CD4-positive, alpha-beta T cell (primary cell): Measurements from ENCODE around the gene KCNJ6. TPM values are rescaled to one million over a fixed set of nuclear protein-coding genes. Genes with fewer than 3 reads are reported as not detected.

Source experiments
- ATAC-seq: fragments of 200-7000 bp; cut with Tn5 transposase; one replicate; pipeline ENCODE4 v1.10.0; 2022; ENCODE audit warnings: mild to moderate bottlenecking; ENCODE audit not compliant: poor library complexity
- CTCF ChIA-PET: fragments of 350-600 bp; sonication (Branson Sonifier 250); formaldehyde crosslinking; loops from one replicate; lab custom pipeline; 2021; ENCODE audit warnings: antibody characterized with exemption, inconsistent platforms; lab: Charles Lee
- POLR2A ChIA-PET: fragments of 350-600 bp; sonication (Branson Sonifier 250); formaldehyde crosslinking; loops from one replicate; lab custom pipeline; 2021; ENCODE audit warnings: antibody characterized with exemption, inconsistent platforms; lab: Charles Lee
- DNase-seq, 14 experiments: peaks; one replicate each; pipeline ENCODE4 v3.0.0-alpha.2; 2013 to 2020; ENCODE audit warnings: mixed read lengths in 2 of 14
- H3K27ac ChIP-seq, 2 donors: one replicate each; pipeline versions ENCODE4 v1.5.1 to v1.7.0; 2013; ENCODE audit warnings: low read length in 2 of 2, low read depth in 1 of 2, mild to moderate bottlenecking in 1 of 2
- H3K27me3 ChIP-seq, 2 experiments: 1 replicate in 1 of 2; 2 replicates in 1 of 2; pipeline versions ENCODE4 v1.6.1 to v1.7.0; 2013; ENCODE audit warnings: low read length in 2 of 2, control low read depth in 1 of 2, mild to moderate bottlenecking in 1 of 2, moderate library complexity in 1 of 2; ENCODE audit not compliant: insufficient read depth in 2 of 2, control insufficient read depth in 1 of 2
- H3K36me3 ChIP-seq: one replicate; pipeline ENCODE4 v1.6.1; 2013; ENCODE audit warnings: low read length, control low read depth; ENCODE audit not compliant: insufficient read depth
- H3K4me1 ChIP-seq: one replicate; pipeline ENCODE4 v1.6.1; 2013; ENCODE audit warnings: low read length, control low read depth; ENCODE audit not compliant: insufficient read depth
- H3K4me3 ChIP-seq: one replicate; pipeline ENCODE4 v1.5.1; 2013; ENCODE audit warnings: mild to moderate bottlenecking, low read length, moderate library complexity
- H3K9me3 ChIP-seq, 2 experiments: 1 replicate in 1 of 2; 2 replicates in 1 of 2; pipeline versions ENCODE4 v1.6.1 to v1.7.0; 2013; ENCODE audit warnings: low read length in 2 of 2, mild to moderate bottlenecking in 2 of 2, control low read depth in 1 of 2, moderate library complexity in 1 of 2; ENCODE audit not compliant: control insufficient read depth in 1 of 2, insufficient read depth in 1 of 2
- H3K27ac Mint-ChIP-seq: one replicate; pipeline ENCODE4 v1.8.0; 2020; ENCODE audit warnings: mixed read lengths
- H3K27me3 Mint-ChIP-seq: one replicate; pipeline ENCODE4 v1.8.0; 2021; ENCODE audit warnings: mixed read lengths
- H3K36me3 Mint-ChIP-seq: one replicate; pipeline ENCODE4 v1.8.0; 2021; ENCODE audit warnings: low read depth, mixed read lengths
- H3K4me1 Mint-ChIP-seq: one replicate; pipeline ENCODE4 v1.8.0; 2021; ENCODE audit warnings: low read depth, mixed read lengths
- H3K4me3 Mint-ChIP-seq: one replicate; pipeline ENCODE4 v1.8.0; 2020; ENCODE audit warnings: mild to moderate bottlenecking, mixed read lengths
- H3K9me3 Mint-ChIP-seq: one replicate; pipeline ENCODE4 v1.8.0; 2020; ENCODE audit warnings: mixed read lengths
- CTCF ChIP-seq: fragments of 200-600 bp; IDR thresholded peaks from one replicate; pipeline ENCODE4 v1.8.0; 2022; ENCODE audit warnings: antibody characterized with exemption, mild to moderate bottlenecking
- intact Hi-C, 2 experiments: fragments of 100-400 bp; cut with DNase I in 1 of 2; cut with micrococcal nuclease in 1 of 2; formaldehyde crosslinking; loops; one replicate each; pipeline versions ENCODE4 v1.15.1 to v1.9.0; 2023 to 2025; cut with DNase I, micrococcal nuclease
- total RNA-seq, 174 experiments: library from RNA in 2 of 174; stranded (reverse) in 2 of 174; gene quantifications; one replicate each; pipeline ENCODE4 v1.2.3 and lab custom pipeline; 2021 to 2026

Gene KCNJ6
- total RNA-seq, 2 experiments from 2014 or later = not detected

GRCh38 chr21:37659874-37660273, 256.4 kb downstream of the KCNJ6 start:
- ChIA-PET CTCF (interaction anchor here (1.2 kb wide), 1 partner anchor 18 kb away, joined by 3 read pairs; no protein-coding TSS in a partner anchor), POLR2A (no interaction called here)
- H3K4me1 Mint-ChIP-seq = no peaks in the 10 kb centered on the region
- ATAC-seq = no peak
- intact Hi-C loops = no loop called here
- no peak overlapping the region for H3K27ac Mint-ChIP-seq
- Histone ChIP-seq H3K27ac (no peak overlapping the region), H3K4me1 (no peaks in the 10 kb centered on the region), H3K9me3 (no peaks in the 10 kb centered on the region), H3K36me3 (no peaks in the 10 kb centered on the region), H3K27me3 (peaks cover 0 to 5% of the 10 kb centered on the region in 2 experiments), H3K4me3 (no peak overlapping the region)
- TF ChIP-seq CTCF = no peak
- H3K36me3 Mint-ChIP-seq = no peaks in the 10 kb centered on the region
- peaks cover 14% of the 10 kb centered on the region for H3K27me3 Mint-ChIP-seq
- no peak overlapping the region for H3K4me3 Mint-ChIP-seq
- no peak for DNase-seq
- H3K9me3 Mint-ChIP-seq = no peaks in the 10 kb centered on the region

GRCh38 chr21:37658817-37659458, 257.3 kb downstream of the KCNJ6 start:
- Histone ChIP-seq H3K27ac (no peak overlapping the region), H3K9me3 (no peaks in the 10 kb centered on the region), H3K36me3 (no peaks in the 10 kb centered on the region), H3K27me3 (peaks cover 0 to 5% of the 10 kb centered on the region in 2 experiments), H3K4me1 (no peaks in the 10 kb centered on the region), H3K4me3 (no peak overlapping the region)
- H3K27me3 Mint-ChIP-seq = peaks cover 22% of the 10 kb centered on the region
- H3K4me3 Mint-ChIP-seq = no peak overlapping the region
- ChIA-PET CTCF (no interaction called here), POLR2A (no interaction called here)
- H3K36me3 Mint-ChIP-seq = no peaks in the 10 kb centered on the region
- DNase-seq = no peak
- H3K9me3 Mint-ChIP-seq = no peaks in the 10 kb centered on the region
- ATAC-seq = no peak
- H3K4me1 Mint-ChIP-seq = no peaks in the 10 kb centered on the region
- TF ChIP-seq CTCF = no peak
- no peak overlapping the region for H3K27ac Mint-ChIP-seq
- intact Hi-C loops = no loop called here

- Mint-ChIP-seq H3K4me1 (no peaks in the 10 kb centered on the region), H3K36me3 (no peaks in the 10 kb centered on the region), H3K27me3 (peaks cover 22% of the 10 kb centered on the region), H3K9me3 (no peaks in the 10 kb centered on the region), H3K27ac (no peak overlapping the region), H3K4me3 (no peak overlapping the region)
- DNase-seq = no peak
- Histone ChIP-seq H3K27me3 (peaks cover 0 to 5% of the 10 kb centered on the region in 2 experiments), H3K27ac (no peak overlapping the region), H3K9me3 (no peaks in the 10 kb centered on the region), H3K36me3 (no peaks in the 10 kb centered on the region), H3K4me1 (no peaks in the 10 kb centered on the region), H3K4me3 (no peak overlapping the region)
- ChIA-PET CTCF (no interaction called here), POLR2A (no interaction called here)
- TF ChIP-seq CTCF = no peak
- no peak for ATAC-seq
- intact Hi-C loops = no loop called here
Observed at GRCh38 chr21:37658121-37658816, 258.0 kb downstream of the KCNJ6 start.
